Esophagus squamous epithelium (tissue), 5 donors: ENCODE data around the gene CHGA. TPM values are rescaled to one million over a fixed set of nuclear protein-coding genes. Genes with fewer than 3 reads are reported as not detected.

Experiments
- DNase-seq: peaks from one replicate; lab custom pipeline; 2025; lab: John Stamatoyannopoulos, UW
- H3K27ac ChIP-seq, 4 donors: fragments of 200-600 bp; sonication (generic); one replicate each; pipeline ENCODE4 v1.5.1; 2016 to 2019; ENCODE audit warnings: mild to moderate bottlenecking in 1 of 4
- H3K27me3 ChIP-seq, 4 donors: fragments of 200-600 bp; sonication (generic); 1 replicate in 3 of 4; 2 replicates in 1 of 4; pipeline versions ENCODE4 v1.5.1 to v1.6.0; 2017 to 2021; ENCODE audit warnings: antibody characterized with exemption in 1 of 4
- H3K36me3 ChIP-seq, 3 donors: fragments of 200-600 bp; sonication (generic); one replicate each; pipeline ENCODE4 v1.5.1; 2016 to 2019
- H3K4me1 ChIP-seq, 3 donors: fragments of 200-600 bp; sonication (generic); one replicate each; pipeline ENCODE4 v1.5.1; 2017 to 2019
- H3K4me3 ChIP-seq, 4 donors: fragments of 200-600 bp; sonication (generic); 1 replicate in 3 of 4; 2 replicates in 1 of 4; pipeline ENCODE4 v1.5.1; 2016 to 2019; ENCODE audit warnings: mild to moderate bottlenecking in 2 of 4, moderate library complexity in 1 of 4
- H3K9me3 ChIP-seq, 3 donors: fragments of 200-600 bp; sonication (generic); one replicate each; pipeline ENCODE4 v1.5.1; 2016 to 2019
- CTCF ChIP-seq, 6 experiments: fragments of 450-650 bp in 4 of 6; fragments of 200-600 bp in 2 of 6; sonication (generic) in 2 of 6; IDR thresholded peaks; one replicate each; pipeline ENCODE4 v1.5.1; 2016 to 2019; ENCODE audit warnings: antibody characterized with exemption in 6 of 6, mild to moderate bottlenecking in 4 of 6, moderate library complexity in 4 of 6
- POLR2A ChIP-seq, 4 donors: fragments of 450-650 bp; IDR thresholded peaks; one replicate each; pipeline ENCODE4 v1.6.1; 2017; ENCODE audit warnings: antibody characterized with exemption in 4 of 4, mild to moderate bottlenecking in 4 of 4, moderate library complexity in 3 of 4
- WGBS, 2 donors: methylation state at CpG; one replicate each; pipeline ENCODE4 v1.1.5; 2018; 5-methylcytosine and 5-hydroxymethylcytosine counted together
- intact Hi-C: fragments of 100-400 bp; cut with DNase I; formaldehyde crosslinking; loops from one replicate; pipeline ENCODE4 v1.15.0; 2022
- total RNA-seq, 4 donors: library from RNA; depleted of rRNA; stranded (reverse); fragments of >200 nt; gene quantifications; one replicate each; pipeline ENCODE4 v1.1.0, GENCODE V29; 2016
- donor health status: DM: yes; HTN: yes; CAD: no.

Gene CHGA
- total RNA-seq, 4 donors from 2014 or later, result 0.31 TPM; not detected in 3

- peaks cover 0 to 63% (median 4%) of the 10 kb centered on the region in 3 donors for H3K36me3 ChIP-seq
- TF ChIP-seq POLR2A (IDR thresholded peaks at IDR 0.05) (no peak), CTCF (IDR thresholded peaks at IDR 0.05) (no peak)
- no peak for DNase-seq
- no peaks in the 10 kb centered on the region for H3K9me3 ChIP-seq
- 61 to 93% methylated on average over 3 to 6 of the region's 18 CpGs for WGBS, 2 donors
- peaks cover 0 to 16% (median 6%) of the 10 kb centered on the region in 3 donors for H3K4me1 ChIP-seq
- no peak overlapping the region for H3K4me3 ChIP-seq
- intact Hi-C loops, result no loop called here
- no peak overlapping the region for H3K27ac ChIP-seq
- H3K27me3 ChIP-seq, result no peaks in the 10 kb centered on the region
These were observed 38.0 kb downstream of the CHGA start for GRCh38 chr14:92960706-92961566.

DNA sequence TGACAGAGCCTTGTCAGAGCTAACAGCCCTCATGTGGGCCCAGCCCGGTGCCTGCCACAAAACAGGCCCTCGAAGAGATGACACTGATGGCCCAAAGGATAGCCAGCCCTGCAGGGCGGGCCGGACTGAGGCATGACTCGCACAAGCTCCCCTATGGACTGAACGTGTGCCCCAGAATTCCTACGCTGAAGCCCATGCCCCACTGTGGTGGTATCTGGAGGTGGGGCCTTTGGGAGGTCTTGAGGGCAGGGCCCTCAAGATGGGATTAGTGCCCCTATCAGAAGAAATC lies 38.6 kb downstream of the CHGA start:
- Histone ChIP-seq H3K4me1 (peaks cover 0 to 16% (median 6%) of the 10 kb centered on the region in 3 donors), H3K27ac (no peak overlapping the region), H3K36me3 (peaks cover 0 to 57% (median 4%) of the 10 kb centered on the region in 3 donors), H3K27me3 (no peaks in the 10 kb centered on the region), H3K4me3 (no peak overlapping the region), H3K9me3 (no peaks in the 10 kb centered on the region)
- intact Hi-C loops, result no loop called here
- TF ChIP-seq CTCF (IDR thresholded peaks at IDR 0.05), result no peak
- no peak for TF ChIP-seq POLR2A (IDR thresholded peaks at IDR 0.05)
- 87% methylated on average over 6 of the region's 7 CpGs; no CpG with 5 or more reads in 1 of the 2 donors for WGBS, 2 donors
- DNase-seq, result no peak

DNA sequence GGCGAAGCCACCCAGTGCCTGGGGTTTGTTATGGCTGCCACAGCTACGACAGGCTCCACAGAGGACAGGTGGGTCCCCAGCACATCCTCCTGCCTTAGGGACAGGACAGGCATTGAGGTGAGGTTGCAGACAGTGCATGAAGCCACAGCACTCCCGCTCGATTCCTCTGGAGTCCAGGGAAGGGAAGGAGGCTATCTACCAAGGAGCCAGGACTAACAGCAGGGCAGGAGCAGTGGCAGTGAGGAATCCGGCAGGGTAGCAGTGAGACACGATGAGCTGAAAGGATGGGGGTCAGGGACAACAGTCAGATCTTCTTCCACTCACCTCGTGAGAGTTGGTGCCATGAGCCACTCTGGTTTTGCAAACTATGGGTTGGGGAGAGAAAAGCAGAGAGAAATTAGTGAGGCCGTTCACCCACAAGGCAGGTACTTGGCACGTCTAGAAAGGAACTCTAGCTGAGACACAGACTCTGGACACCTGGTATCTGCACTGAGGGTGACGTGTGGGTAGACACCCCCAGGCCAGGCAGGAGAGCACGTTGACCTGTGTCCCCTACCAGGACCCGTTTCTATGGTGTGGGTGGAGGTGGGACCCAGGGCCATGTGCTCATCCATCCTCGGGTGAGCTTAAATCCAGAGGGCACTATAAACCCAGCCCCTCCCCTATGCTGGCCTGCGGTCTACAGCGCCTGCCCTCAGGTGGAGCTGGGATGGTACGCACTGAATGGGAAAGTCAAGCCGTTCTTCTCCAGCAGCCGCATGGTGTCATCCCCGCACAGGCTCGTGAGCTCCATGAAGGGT lies 39.3 kb downstream of the CHGA start:
- H3K36me3 ChIP-seq, result peaks cover 0 to 50% (median 4%) of the 10 kb centered on the region in 3 donors
- TF ChIP-seq CTCF (IDR thresholded peaks at IDR 0.05), result no peak
- TF ChIP-seq POLR2A (IDR thresholded peaks at IDR 0.05), result no peak
- no peak overlapping the region for H3K4me3 ChIP-seq
- 84 to 87% methylated on average over 11 to 13 of the region's 20 CpGs for WGBS, 2 donors
- no peak overlapping the region for H3K27ac ChIP-seq
- H3K9me3 ChIP-seq, result no peaks in the 10 kb centered on the region
- DNase-seq, result no peak
- no peaks in the 10 kb centered on the region for H3K27me3 ChIP-seq
- intact Hi-C loops, result no loop called here
- peaks cover 0 to 16% (median 6%) of the 10 kb centered on the region in 3 donors for H3K4me1 ChIP-seq

DNA sequence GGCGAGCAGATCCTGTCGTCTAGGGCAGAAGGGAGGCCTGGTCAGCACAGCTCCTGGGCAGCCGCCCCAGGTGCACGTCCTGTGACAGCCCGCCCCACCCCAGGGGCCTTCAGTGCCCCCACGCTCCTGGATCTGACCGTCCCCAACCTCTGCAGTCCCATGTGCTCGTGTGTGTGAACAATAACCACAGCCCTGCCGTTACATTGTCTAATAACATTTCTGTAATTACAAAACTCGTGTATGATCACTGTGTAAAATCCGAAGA lies 39.8 kb downstream of the CHGA start:
- WGBS, 2 donors, result 68 to 90% methylated on average over 3 to 8 of the region's 11 CpGs
- intact Hi-C loops, result no loop called here
- no peak for TF ChIP-seq CTCF (IDR thresholded peaks at IDR 0.05)
- TF ChIP-seq POLR2A (IDR thresholded peaks at IDR 0.05), result no peak
- DNase-seq, result no peak
- Histone ChIP-seq H3K36me3 (peaks cover 0 to 44% (median 4%) of the 10 kb centered on the region in 3 donors), H3K4me1 (peaks cover 0 to 16% (median 6%) of the 10 kb centered on the region in 3 donors), H3K27ac (no peak overlapping the region), H3K27me3 (no peaks in the 10 kb centered on the region), H3K9me3 (no peaks in the 10 kb centered on the region), H3K4me3 (no peak overlapping the region)
